ENCODE data around the gene ISY1. TPM values are rescaled to one million over a fixed set of nuclear protein-coding genes. Genes with fewer than 3 reads are reported as not detected.
A peak's percentile ranks its signal among the peaks of the same experiment; 100 is the strongest.

Gene ISY1
- total RNA-seq, 1 experiment from 2014 or later = 35.6 TPM

DNA sequence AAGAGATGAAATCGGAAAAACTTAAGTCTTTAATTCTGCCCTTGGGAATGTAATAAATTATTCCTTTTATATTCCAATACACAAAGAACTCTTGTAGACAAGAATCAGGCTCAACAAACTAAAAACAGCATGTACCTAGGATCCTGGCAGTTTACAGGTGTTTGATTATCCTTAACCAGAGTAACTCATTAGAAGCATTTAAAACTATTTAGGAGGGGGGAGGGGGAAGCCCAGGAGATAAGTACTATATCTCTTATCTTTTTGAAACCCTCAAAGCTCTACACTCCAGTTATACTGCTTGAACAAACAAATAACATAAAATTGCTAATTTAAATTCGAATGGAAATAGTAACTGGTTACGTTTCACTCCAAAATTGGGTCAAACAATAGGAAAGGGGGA lies 21.0 kb upstream of the ISY1 start:
- POLR2A ChIA-PET = no interaction called here
- DNase-seq = no peak
- H3K9me3 ChIP-seq = no peaks in the 10 kb centered on the region
- TF ChIP-seq, protein P1, sequence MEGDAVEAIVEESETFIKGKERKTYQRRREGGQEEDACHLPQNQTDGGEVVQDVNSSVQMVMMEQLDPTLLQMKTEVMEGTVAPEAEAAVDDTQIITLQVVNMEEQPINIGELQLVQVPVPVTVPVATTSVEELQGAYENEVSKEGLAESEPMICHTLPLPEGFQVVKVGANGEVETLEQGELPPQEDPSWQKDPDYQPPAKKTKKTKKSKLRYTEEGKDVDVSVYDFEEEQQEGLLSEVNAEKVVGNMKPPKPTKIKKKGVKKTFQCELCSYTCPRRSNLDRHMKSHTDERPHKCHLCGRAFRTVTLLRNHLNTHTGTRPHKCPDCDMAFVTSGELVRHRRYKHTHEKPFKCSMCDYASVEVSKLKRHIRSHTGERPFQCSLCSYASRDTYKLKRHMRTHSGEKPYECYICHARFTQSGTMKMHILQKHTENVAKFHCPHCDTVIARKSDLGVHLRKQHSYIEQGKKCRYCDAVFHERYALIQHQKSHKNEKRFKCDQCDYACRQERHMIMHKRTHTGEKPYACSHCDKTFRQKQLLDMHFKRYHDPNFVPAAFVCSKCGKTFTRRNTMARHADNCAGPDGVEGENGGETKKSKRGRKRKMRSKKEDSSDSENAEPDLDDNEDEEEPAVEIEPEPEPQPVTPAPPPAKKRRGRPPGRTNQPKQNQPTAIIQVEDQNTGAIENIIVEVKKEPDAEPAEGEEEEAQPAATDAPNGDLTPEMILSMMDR (IDR thresholded peaks at IDR 0.05; ENCODE audit: insufficient read depth in 1 of 2, low read depth in 1 of 2, low read length in 1 of 2, severe bottlenecking in 1 of 2, unreplicated experiment in 1 of 2) = no peak
- H3K36me3 ChIP-seq (ENCODE audit: control insufficient read depth, insufficient read depth, low read length) = peaks cover 2% of the 10 kb centered on the region; the same call in 1 of the 2 replicates
- no peaks in the 10 kb centered on the region for H3K27me3 ChIP-seq (replicated peaks; ENCODE audit: control insufficient read depth, insufficient read depth, low read length)
- no peaks in the 10 kb centered on the region for H3K27me3 Mint-ChIP-seq (ENCODE audit: insufficient read depth, unreplicated experiment)
- H3K9me3 Mint-ChIP-seq (ENCODE audit: unreplicated experiment) = no peaks in the 10 kb centered on the region
- intact Hi-C loops (cut with micrococcal nuclease; ENCODE audit: unreplicated experiment) = no loop called here
- CTCF ChIA-PET = no interaction called here
- no peaks in the 10 kb centered on the region for H3K4me1 Mint-ChIP-seq (ENCODE audit: low read depth, unreplicated experiment)
- peak overlapping the region; percentile 81 for H3K4me3 ChIP-seq (ENCODE audit: low read depth, low read length)
- no TSS peak for BruUV-seq (replicated peaks)
- H3K4me3 Mint-ChIP-seq (ENCODE audit: unreplicated experiment) = peak overlapping the region; percentile 84
- peak overlapping the region; percentile 94 for H3K27ac Mint-ChIP-seq (ENCODE audit: unreplicated experiment)
- peaks cover 14% of the 10 kb centered on the region for H3K4me1 ChIP-seq
- peaks cover 69% of the 10 kb centered on the region for H3K36me3 Mint-ChIP-seq (ENCODE audit: insufficient read depth, unreplicated experiment)

DNA sequence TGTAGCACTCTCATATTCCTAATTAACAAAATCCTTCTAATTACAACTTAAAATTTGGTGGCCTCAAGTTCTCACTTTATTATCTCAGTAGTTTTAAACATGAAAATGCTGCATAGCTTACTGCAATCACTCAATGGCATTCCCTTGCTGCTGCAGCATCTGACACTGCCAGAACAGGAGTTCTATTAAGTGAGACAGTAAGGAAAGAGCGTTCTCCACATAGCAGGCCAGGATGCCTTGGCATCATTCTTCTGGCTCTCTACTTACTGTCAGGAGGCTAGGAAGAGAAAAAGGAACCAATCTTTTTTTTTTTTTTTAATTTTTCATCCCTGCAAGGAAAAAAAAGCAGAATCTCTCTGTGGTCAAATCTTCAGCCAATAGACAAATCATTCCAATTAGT lies 19.6 kb upstream of the ISY1 start:
- H3K27ac Mint-ChIP-seq (ENCODE audit: unreplicated experiment) = no peak overlapping the region
- ChIA-PET POLR2A (interaction anchor here (0.5 kb wide), 1 partner anchor 44 kb away, joined by 3 read pairs; no protein-coding TSS in a partner anchor), CTCF (interaction anchor here (0.6 kb wide), 1 partner anchor 98 kb away, joined by 3 read pairs; no protein-coding TSS in a partner anchor)
- intact Hi-C loops (cut with micrococcal nuclease; ENCODE audit: unreplicated experiment) = no loop called here
- H3K9me3 Mint-ChIP-seq (ENCODE audit: unreplicated experiment) = no peaks in the 10 kb centered on the region
- H3K36me3 ChIP-seq (ENCODE audit: control insufficient read depth, insufficient read depth, low read length) = peaks cover 2% of the 10 kb centered on the region; the same call in 1 of the 2 replicates
- TF ChIP-seq, protein P1 (IDR thresholded peaks at IDR 0.05; ENCODE audit: insufficient read depth in 1 of 2, low read depth in 1 of 2, low read length in 1 of 2, severe bottlenecking in 1 of 2, unreplicated experiment in 1 of 2) = no peak
- peaks cover 79% of the 10 kb centered on the region for H3K36me3 Mint-ChIP-seq (ENCODE audit: insufficient read depth, unreplicated experiment)
- DNase-seq = no peak
- H3K9me3 ChIP-seq = no peaks in the 10 kb centered on the region
- no peaks in the 10 kb centered on the region for H3K4me1 Mint-ChIP-seq (ENCODE audit: low read depth, unreplicated experiment)
- H3K4me3 Mint-ChIP-seq (ENCODE audit: unreplicated experiment) = no peak overlapping the region
- H3K4me1 ChIP-seq = peaks cover 14% of the 10 kb centered on the region
- BruUV-seq (replicated peaks) = TSS peak; percentile 1
- no peaks in the 10 kb centered on the region for H3K27me3 Mint-ChIP-seq (ENCODE audit: insufficient read depth, unreplicated experiment)
- no peak overlapping the region for H3K4me3 ChIP-seq (ENCODE audit: low read depth, low read length)
- no peaks in the 10 kb centered on the region for H3K27me3 ChIP-seq (replicated peaks; ENCODE audit: control insufficient read depth, insufficient read depth, low read length)

DNA sequence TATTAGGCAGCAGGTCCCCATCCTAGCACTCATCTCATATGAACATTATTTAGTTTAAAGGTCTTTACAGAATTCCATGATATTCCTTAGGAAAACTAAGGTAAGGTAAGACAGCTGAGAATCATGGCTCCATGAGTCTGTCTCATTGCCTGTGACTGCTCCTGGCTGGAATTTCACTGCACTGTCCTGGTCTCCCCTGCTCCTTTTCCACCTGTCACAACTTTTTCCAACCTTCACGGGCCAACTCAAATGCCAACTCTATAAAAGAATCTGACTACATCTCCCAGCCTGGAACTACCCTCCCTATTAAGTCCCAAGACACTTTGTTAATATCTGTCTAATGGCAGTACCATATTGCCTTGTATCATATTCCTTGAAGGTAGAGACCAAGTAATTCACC lies 15.2 kb upstream of the ISY1 start:
- Histone ChIP-seq H3K9me3 (no peaks in the 10 kb centered on the region), H3K27me3 (replicated peaks; ENCODE audit: control insufficient read depth, insufficient read depth, low read length) (no peaks in the 10 kb centered on the region), H3K4me3 (ENCODE audit: low read depth, low read length) (no peak overlapping the region), H3K4me1 (0 out of 2 replicates have a peak, but pooled peaks cover 6% of the 10 kb centered on the region), H3K36me3 (ENCODE audit: control insufficient read depth, insufficient read depth, low read length) (peaks cover 2% of the 10 kb centered on the region)
- TF ChIP-seq, protein P1 (IDR thresholded peaks at IDR 0.05; ENCODE audit: insufficient read depth in 1 of 2, low read depth in 1 of 2, low read length in 1 of 2, severe bottlenecking in 1 of 2, unreplicated experiment in 1 of 2) = no peak
- Mint-ChIP-seq H3K4me3 (ENCODE audit: unreplicated experiment) (no peak overlapping the region), H3K27ac (ENCODE audit: unreplicated experiment) (no peak overlapping the region), H3K36me3 (ENCODE audit: insufficient read depth, unreplicated experiment) (peaks cover 74% of the 10 kb centered on the region), H3K9me3 (ENCODE audit: unreplicated experiment) (no peaks in the 10 kb centered on the region), H3K27me3 (ENCODE audit: insufficient read depth, unreplicated experiment) (no peaks in the 10 kb centered on the region), H3K4me1 (ENCODE audit: low read depth, unreplicated experiment) (no peaks in the 10 kb centered on the region)
- intact Hi-C loops (cut with micrococcal nuclease; ENCODE audit: unreplicated experiment) = no loop called here
- ChIA-PET POLR2A (no interaction called here), CTCF (no interaction called here)
- no peak for DNase-seq
- BruUV-seq (replicated peaks) = no TSS peak
